HFFc6 (cell line): ENCODE results near the gene TCF7L1. TPM values are rescaled to one million over a fixed set of nuclear protein-coding genes. Genes with fewer than 3 reads are reported as not detected.

Source experiments
- DNase-seq: peaks from one replicate; pipeline ENCODE4 v3.0.0-alpha.2; 2018
- H3K27ac Mint-ChIP-seq: 2 replicates; pipeline ENCODE4 v1.8.0; 2020; ENCODE audit warnings: mild to moderate bottlenecking, mixed read lengths
- H3K27me3 Mint-ChIP-seq: 2 replicates; pipeline ENCODE4 v1.8.0; 2021; ENCODE audit warnings: mild to moderate bottlenecking, moderate library complexity, mixed read lengths; ENCODE audit not compliant: insufficient read depth
- H3K36me3 Mint-ChIP-seq: 2 replicates; pipeline ENCODE4 v1.8.0; 2021; ENCODE audit warnings: low read depth, mixed read lengths
- H3K4me1 Mint-ChIP-seq: 2 replicates; pipeline ENCODE4 v1.8.0; 2020; ENCODE audit warnings: low read depth, mixed read lengths
- H3K4me3 Mint-ChIP-seq: 2 replicates; pipeline ENCODE4 v1.8.0; 2020; ENCODE audit warnings: mild to moderate bottlenecking, moderate library complexity, mixed read lengths
- H3K9me3 Mint-ChIP-seq: 2 replicates; pipeline ENCODE4 v1.8.0; 2020; ENCODE audit warnings: mild to moderate bottlenecking, mixed read lengths
- total RNA-seq, 6 experiments: library from RNA; stranded (reverse); fragmentation: NEBNext Ultra II Directional; extraction: Animal tissue kit (Norgen Biotek cat#: 25700); gene quantifications; 2 replicates in 1 of 6; 3 replicates in 5 of 6; pipeline ENCODE4 v1.2.3, GENCODE V29; 2021
- TF ChIP-seq, protein P1 (sequence below): fragments of 200-600 bp; sonication (generic); IDR thresholded peaks from 2 replicates; pipeline ENCODE4 v1.5.0; 2021; ENCODE audit warnings: antibody characterized with exemption, mild to moderate bottlenecking

The TCF7L1 gene
- total RNA-seq, 6 experiments from 2014 or later = 2.6 to 10.3 (median 9.4) TPM

GRCh38 chr2:85244828-85245227 lies 111.6 kb downstream of the TCF7L1 start:
- Mint-ChIP-seq H3K4me1 (peaks cover 56% of the 10 kb centered on the region), H3K4me3 (no peak overlapping the region), H3K27me3 (peaks cover 4% of the 10 kb centered on the region), H3K36me3 (peaks cover 9% of the 10 kb centered on the region; the same call in 1 of the 2 replicates), H3K27ac (no peak overlapping the region), H3K9me3 (no peaks in the 10 kb centered on the region)
- TF ChIP-seq, protein P1, sequence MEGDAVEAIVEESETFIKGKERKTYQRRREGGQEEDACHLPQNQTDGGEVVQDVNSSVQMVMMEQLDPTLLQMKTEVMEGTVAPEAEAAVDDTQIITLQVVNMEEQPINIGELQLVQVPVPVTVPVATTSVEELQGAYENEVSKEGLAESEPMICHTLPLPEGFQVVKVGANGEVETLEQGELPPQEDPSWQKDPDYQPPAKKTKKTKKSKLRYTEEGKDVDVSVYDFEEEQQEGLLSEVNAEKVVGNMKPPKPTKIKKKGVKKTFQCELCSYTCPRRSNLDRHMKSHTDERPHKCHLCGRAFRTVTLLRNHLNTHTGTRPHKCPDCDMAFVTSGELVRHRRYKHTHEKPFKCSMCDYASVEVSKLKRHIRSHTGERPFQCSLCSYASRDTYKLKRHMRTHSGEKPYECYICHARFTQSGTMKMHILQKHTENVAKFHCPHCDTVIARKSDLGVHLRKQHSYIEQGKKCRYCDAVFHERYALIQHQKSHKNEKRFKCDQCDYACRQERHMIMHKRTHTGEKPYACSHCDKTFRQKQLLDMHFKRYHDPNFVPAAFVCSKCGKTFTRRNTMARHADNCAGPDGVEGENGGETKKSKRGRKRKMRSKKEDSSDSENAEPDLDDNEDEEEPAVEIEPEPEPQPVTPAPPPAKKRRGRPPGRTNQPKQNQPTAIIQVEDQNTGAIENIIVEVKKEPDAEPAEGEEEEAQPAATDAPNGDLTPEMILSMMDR = no peak
- no peak for DNase-seq

DNA sequence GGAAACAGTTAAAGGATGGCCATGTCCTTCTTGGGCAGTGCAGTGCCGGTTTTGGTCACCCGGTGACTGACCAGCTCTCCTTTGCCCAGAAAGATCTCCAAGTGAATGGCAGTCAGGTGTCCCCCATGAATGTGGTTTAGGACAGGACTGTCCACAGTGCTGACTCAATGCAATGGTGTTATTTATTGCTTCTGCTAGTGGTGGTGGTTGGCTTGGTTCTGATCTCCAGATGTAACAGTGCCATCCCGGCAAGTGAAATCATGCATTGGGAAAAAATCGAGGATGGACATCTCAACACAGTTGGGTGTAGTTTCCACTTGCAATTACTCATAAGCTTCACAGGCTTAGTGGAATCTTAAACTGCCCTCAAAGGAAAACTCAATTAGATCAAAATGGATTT lies 112.7 kb downstream of the TCF7L1 start:
- peaks cover 9% of the 10 kb centered on the region; the same call in 1 of the 2 replicates for H3K36me3 Mint-ChIP-seq
- H3K4me3 Mint-ChIP-seq = no peak overlapping the region
- H3K9me3 Mint-ChIP-seq = no peaks in the 10 kb centered on the region
- H3K4me1 Mint-ChIP-seq = peaks cover 56% of the 10 kb centered on the region
- H3K27me3 Mint-ChIP-seq = peaks cover 4% of the 10 kb centered on the region
- TF ChIP-seq, protein P1 = no peak
- no peak for DNase-seq
- H3K27ac Mint-ChIP-seq = no peak overlapping the region

GRCh38 chr2:85246348-85246747 lies 113.2 kb downstream of the TCF7L1 start:
- no peak overlapping the region for H3K4me3 Mint-ChIP-seq
- H3K36me3 Mint-ChIP-seq = peaks cover 9% of the 10 kb centered on the region; the same call in 1 of the 2 replicates
- peaks cover 4% of the 10 kb centered on the region for H3K27me3 Mint-ChIP-seq
- no peak for DNase-seq
- H3K9me3 Mint-ChIP-seq = no peaks in the 10 kb centered on the region
- no peak overlapping the region for H3K27ac Mint-ChIP-seq
- TF ChIP-seq, protein P1 = no peak
- H3K4me1 Mint-ChIP-seq = peaks cover 52% of the 10 kb centered on the region

DNA sequence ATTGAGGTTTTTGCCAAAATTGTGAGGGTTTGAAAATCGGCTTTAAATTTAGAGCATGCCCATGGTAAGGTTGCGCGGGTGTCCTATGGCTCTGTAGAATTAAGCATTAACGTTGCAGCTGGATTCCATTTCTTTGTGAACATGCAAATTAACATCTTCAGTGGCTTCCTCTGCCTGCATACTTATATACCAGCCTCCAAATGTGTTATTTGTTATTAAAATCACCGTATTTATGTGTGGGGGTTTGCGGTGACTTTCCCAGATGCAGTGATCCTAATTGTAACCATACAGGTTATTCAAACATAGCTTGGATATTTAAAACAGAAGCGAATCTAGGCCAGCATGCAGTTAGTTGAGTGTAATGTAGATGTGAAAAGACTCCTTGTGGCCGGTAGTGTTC lies 114.4 kb downstream of the TCF7L1 start:
- Mint-ChIP-seq H3K4me1 (peaks cover 52% of the 10 kb centered on the region), H3K4me3 (no peak overlapping the region), H3K36me3 (peaks cover 9% of the 10 kb centered on the region; the same call in 1 of the 2 replicates), H3K27me3 (peaks cover 4% of the 10 kb centered on the region), H3K27ac (no peak overlapping the region), H3K9me3 (no peaks in the 10 kb centered on the region)
- no peak for DNase-seq
- TF ChIP-seq, protein P1 = no peak; the same call in 1 of the 2 replicates

- Mint-ChIP-seq H3K4me1 (peaks cover 52% of the 10 kb centered on the region), H3K4me3 (peak overlapping the region; percentile 75), H3K27ac (peak overlapping the region; percentile 80)
Measured at GRCh38 chr2:85248773-85249509, 115.7 kb downstream of the TCF7L1 start.

More at GRCh38 chr2:85248773-85249509, 115.7 kb downstream of the TCF7L1 start:
- peaks cover 3% of the 10 kb centered on the region; the same call in 1 of the 2 replicates for H3K27me3 Mint-ChIP-seq
- no peaks in the 10 kb centered on the region for H3K9me3 Mint-ChIP-seq
- peak; percentile 86 for DNase-seq
- TF ChIP-seq, protein P1 = no peak
- peaks cover 8% of the 10 kb centered on the region; the same call in 1 of the 2 replicates for H3K36me3 Mint-ChIP-seq
